GM13977 (cell line): ENCODE results near the gene SLC16A11.
A peak's percentile ranks its signal among the peaks of the same experiment; 100 is the strongest.
"Not testable (repeated sequence)": the region's sequence is repeated elsewhere in the genome, so short reads cannot be mapped to it uniquely, and the experiment has no call there.

Experiments
- DNase-seq: peaks from one replicate; pipeline ENCODE4 v3.0.0; 2012; ENCODE audit warnings: low spot score
- in situ Hi-C: fragments of 300-500 bp; cut with MboI; formaldehyde crosslinking; loops from one replicate; pipeline ENCODE4 v1.12.0; 2022; ENCODE audit warnings: low sequenced_read_pairs, low pct_unique_long_range_greater_than_20kb, mixed read lengths, inconsistent platforms; ENCODE audit not compliant: unreplicated experiment
- TF ChIP-seq, protein P1 (sequence below): IDR thresholded peaks from 2 replicates; pipeline ENCODE4 v1.5.1; 2012; ENCODE audit warnings: mild to moderate bottlenecking, control low read depth; ENCODE audit not compliant: insufficient read depth; ENCODE audit errors: extremely low read depth, missing control alignments

Gene SLC16A11, protein sequence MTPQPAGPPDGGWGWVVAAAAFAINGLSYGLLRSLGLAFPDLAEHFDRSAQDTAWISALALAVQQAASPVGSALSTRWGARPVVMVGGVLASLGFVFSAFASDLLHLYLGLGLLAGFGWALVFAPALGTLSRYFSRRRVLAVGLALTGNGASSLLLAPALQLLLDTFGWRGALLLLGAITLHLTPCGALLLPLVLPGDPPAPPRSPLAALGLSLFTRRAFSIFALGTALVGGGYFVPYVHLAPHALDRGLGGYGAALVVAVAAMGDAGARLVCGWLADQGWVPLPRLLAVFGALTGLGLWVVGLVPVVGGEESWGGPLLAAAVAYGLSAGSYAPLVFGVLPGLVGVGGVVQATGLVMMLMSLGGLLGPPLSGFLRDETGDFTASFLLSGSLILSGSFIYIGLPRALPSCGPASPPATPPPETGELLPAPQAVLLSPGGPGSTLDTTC

DNA sequence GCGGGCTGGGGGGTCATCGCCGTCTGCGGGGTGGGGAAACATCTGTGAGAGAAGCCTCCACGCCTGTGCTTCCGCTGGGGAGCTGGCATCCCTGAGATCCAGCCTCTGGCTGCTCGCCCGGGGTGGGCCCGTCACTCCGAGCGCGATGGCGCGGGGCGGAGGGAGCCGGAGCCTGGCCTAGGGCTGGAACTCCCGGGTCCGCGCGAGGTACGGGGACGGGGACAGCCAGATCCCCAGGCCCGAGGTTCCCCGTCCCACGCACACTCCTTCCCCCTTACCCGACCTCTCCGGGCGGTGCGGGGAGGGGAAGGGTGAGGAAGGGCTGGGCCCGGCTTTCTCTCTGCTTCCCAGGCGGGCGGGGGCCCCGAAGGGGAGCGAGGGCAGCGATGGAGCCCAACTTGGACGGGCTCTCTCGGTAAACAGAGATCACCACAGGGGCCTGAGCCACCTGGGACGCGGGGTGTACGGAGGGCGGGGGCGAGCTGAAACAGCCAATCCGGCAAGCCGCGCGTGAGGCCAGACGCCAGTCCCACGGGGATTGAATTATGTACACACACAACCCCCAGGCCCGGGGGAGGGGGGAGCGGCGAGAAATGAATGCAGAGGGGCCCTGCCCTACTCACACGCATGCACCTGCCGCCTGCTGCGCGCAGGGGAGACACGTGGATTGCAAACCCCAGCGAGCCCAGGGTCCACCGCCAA is at the start of gene SLC16A11:
Gene SLC16A11, minus strand, starts transcription at position 596 of the 702 bp plus-strand sequence. Its CDS starts 579 bp downstream, at position 17.
- in situ Hi-C loops = no loop called here
- TF ChIP-seq, protein P1, sequence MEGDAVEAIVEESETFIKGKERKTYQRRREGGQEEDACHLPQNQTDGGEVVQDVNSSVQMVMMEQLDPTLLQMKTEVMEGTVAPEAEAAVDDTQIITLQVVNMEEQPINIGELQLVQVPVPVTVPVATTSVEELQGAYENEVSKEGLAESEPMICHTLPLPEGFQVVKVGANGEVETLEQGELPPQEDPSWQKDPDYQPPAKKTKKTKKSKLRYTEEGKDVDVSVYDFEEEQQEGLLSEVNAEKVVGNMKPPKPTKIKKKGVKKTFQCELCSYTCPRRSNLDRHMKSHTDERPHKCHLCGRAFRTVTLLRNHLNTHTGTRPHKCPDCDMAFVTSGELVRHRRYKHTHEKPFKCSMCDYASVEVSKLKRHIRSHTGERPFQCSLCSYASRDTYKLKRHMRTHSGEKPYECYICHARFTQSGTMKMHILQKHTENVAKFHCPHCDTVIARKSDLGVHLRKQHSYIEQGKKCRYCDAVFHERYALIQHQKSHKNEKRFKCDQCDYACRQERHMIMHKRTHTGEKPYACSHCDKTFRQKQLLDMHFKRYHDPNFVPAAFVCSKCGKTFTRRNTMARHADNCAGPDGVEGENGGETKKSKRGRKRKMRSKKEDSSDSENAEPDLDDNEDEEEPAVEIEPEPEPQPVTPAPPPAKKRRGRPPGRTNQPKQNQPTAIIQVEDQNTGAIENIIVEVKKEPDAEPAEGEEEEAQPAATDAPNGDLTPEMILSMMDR = no peak
- DNase-seq = peak; percentile 69

DNA sequence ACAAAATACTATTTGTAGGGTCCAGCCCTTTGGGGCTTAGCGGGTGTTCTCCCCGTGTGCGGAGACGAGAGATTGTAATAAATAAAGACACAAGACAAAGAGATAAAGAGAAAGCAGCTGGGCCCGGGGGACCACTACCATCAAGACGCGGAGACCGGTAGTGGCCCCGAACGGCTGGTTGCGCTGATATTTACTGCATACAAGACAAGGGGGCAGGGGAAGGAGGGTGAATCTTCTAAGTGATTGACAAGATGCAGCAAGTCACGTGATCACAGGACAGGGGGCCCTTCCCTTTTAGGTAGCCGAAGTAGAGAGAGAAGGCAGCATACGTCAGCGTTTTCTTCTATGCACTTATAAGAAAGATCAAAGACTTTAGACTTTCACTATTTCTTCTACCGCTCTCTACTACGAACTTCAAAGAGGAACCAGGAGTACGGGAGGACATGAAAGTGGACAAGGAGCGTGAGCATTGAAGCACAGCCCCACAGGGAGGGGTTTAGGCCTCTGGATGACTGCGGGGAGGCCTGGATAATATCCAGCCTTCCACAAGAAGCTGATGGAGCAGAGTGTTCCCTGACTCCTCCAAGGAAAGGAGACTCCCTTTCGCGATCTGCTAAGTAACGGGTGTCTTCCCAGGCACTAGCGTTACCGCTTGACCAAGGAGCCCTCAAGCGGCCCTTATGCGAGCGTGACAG is 47.6 kb upstream of the SLC16A11 start:
- DNase-seq, in situ Hi-C loops: not testable (repeated sequence)

GRCh38 chr17:7089570-7089969 is 45.7 kb upstream of the SLC16A11 start:
- in situ Hi-C loops, DNase-seq: not testable (repeated sequence)

- DNase-seq, in situ Hi-C loops: not testable (repeated sequence)
Measured at GRCh38 chr17:7088442-7088841, 44.5 kb upstream of the SLC16A11 start.

GRCh38 chr17:7084088-7084487 is 40.2 kb upstream of the SLC16A11 start:
- DNase-seq = no peak
- TF ChIP-seq, protein P1 = no peak
- in situ Hi-C loops = no loop called here

GRCh38 chr17:7083592-7083991 is 39.7 kb upstream of the SLC16A11 start:
- TF ChIP-seq, protein P1 = no peak
- in situ Hi-C loops = no loop called here
- no peak for DNase-seq

- no peak for DNase-seq
- in situ Hi-C loops = no loop called here
- TF ChIP-seq, protein P1 = no peak
Measured at GRCh38 chr17:7081341-7082062, 37.6 kb upstream of the SLC16A11 start.
